HG03521 (cell line): Measurements from ENCODE around the gene NPAS3.

Experiments
- ATAC-seq: cut with Tn5 transposase; IDR thresholded peaks from one replicate; pipeline ENCODE4 v1.9.1; 2021; ENCODE audit warnings: mild to moderate bottlenecking, moderate library complexity; ENCODE audit not compliant: unreplicated experiment

NPAS3 gene

GRCh38 chr14:33420051-33420627 lies 481.5 kb downstream of the NPAS3 start:
- no peak for ATAC-seq

GRCh38 chr14:33430414-33431035 lies 491.8 kb downstream of the NPAS3 start:
- ATAC-seq = no peak

DNA sequence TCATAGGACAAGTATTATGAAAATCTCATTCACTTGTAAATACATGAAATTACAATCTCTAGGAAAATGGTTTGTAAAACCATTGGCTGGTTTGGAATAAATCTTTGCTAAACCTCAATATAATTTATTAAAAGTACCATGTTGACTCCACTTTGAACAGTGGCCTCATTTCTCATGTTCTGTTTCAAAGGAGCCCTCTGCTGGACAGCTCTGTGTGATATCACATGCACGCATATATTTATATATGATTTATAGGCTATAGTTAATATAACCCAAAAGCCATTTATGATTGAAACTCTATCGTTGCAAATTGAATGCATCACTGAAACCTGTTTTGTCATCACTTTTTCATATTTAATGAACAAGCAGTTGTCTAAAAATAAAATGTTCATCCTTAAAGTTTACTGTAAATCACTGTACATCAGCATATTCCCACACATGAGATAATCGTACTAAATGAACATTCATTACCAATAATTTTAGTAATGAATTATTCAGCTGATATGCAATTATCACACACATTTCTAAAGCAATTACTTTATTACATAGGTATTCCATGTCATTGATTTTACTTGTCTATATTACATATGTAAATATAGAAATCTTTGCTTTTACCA lies 493.8 kb downstream of the NPAS3 start:
- no peak for ATAC-seq

- ATAC-seq = no peak
Observed at GRCh38 chr14:33433396-33433795, 494.7 kb downstream of the NPAS3 start.

DNA sequence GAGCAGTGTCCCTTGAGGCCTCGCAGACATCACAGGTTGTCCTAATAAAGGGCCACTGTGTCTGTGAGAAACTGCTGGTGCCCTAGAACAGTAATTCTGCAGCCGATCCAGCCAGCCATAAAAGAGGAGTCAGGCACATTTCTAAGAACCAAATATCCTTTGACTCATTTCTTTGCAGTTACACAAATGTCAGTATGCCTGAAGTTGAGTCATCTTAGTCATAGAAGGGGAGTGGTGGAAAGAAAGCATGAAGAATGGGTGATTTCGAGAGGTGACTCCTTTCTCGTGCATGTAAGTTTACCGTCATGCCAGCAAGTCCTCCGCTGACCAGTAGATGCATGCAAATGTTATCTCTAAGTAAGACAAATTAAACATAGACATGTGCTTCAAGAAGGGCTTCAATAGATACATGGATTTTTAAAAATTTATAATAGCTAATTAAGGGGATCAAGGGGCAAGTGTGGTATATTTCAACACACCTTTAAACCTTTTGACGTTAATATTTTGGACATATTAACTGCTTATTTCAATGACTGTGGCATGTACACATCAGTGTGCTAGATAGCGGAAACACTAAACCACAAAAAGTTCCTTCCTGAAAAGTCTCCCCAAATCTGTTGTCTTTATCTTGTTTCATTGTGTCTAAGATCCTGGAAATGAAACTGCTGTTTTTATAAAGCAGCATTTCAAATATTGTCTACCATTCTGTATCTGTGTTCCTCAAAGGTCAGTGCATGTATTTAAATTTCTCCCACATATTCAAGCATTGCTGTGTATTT lies 497.4 kb downstream of the NPAS3 start:
- ATAC-seq = no peak

- ATAC-seq = no peak
Observed at GRCh38 chr14:33441633-33442032, 503.0 kb downstream of the NPAS3 start.

DNA sequence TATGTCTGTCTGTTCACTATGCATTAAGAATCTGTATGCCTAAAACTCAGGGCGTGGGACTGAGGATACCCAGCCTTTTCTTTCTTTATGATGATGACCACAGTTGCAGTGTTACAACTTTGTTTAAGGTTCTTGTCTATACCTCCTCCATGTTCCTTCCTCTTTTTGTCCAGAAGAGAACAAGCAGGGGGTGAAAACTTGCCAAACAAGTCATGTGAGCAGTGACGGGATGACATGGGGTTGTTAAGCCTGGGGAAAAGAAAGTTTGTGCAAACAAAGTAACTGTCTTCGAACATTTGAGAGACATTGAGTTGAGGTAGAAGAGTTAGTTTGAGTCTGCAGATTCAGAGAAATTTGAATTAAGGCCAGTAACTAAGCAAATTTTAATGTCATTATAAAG lies 505.5 kb downstream of the NPAS3 start:
- ATAC-seq = no peak

GRCh38 chr14:33449268-33449667 lies 510.6 kb downstream of the NPAS3 start:
- ATAC-seq = no peak

DNA sequence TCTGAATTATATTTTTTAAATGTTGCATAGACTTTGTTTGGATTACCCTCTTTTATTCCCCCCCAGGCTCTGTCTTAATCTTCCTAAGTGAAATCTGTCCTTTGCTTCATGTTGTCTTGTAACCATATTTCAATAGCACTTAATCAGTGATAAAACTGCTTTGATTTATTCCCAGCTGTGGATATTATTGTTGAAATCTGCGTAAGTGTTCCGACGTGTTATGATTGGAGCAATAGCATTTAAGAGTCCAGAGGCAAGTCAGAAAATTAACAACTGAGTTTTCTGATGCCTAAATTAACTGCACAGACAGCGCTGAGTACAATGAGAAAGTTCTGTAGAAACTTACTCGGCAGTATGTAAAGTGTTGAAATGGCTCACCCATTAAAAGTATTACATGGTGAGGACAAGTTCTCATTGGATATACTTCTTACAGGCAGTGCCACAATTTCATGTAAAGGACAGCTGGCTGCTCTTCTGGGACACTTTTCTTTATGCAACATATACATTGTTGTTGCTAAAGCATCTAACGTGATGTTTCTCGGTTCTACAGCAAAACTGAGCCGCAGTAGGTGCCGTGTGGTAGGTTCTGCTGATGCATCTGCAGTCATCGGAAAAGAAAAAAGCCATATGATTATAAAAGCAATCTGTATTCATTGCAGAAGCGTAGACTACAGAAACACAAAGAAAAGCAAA lies 511.2 kb downstream of the NPAS3 start:
- no peak for ATAC-seq

DNA sequence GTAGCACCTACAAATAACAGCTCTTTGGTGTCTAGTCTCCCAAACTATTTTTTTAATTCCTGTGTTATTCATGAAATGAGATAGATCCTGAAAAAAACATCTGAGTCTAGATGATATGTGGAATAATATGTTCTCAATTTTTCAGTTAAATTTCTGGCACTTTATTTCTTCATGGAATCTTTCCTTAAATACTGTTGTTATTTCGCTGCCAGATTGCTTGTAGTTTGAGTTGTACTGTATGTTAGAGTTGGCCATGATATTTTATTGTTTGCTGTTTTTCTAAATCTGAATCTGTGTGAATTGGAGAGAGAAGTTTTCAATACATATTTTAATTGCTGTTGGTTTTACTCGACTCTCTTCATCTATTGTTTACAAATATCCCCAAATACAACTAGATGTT lies 511.7 kb downstream of the NPAS3 start:
- ATAC-seq = no peak

- ATAC-seq = no peak
Observed at GRCh38 chr14:33451211-33451610, 512.5 kb downstream of the NPAS3 start.

DNA sequence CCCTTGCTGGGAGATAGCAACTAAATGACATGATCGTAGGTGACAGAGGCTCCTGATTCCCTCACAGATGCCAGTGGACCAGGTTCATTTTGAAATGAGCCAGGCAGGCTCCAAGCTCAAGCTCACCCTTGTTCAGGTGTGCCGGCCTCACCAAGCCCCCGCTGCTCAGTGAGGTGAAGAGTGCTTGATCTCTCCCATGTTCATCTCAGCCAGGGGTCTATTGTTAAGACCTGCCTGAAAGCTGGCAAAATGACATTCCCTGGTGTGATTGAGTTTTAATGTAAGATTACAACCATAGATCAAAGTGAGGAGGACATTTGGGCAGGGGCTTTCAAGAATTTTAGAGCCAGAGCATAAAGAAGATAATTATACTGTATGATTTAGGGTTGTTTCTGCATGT lies 514.3 kb downstream of the NPAS3 start:
- no peak for ATAC-seq

DNA sequence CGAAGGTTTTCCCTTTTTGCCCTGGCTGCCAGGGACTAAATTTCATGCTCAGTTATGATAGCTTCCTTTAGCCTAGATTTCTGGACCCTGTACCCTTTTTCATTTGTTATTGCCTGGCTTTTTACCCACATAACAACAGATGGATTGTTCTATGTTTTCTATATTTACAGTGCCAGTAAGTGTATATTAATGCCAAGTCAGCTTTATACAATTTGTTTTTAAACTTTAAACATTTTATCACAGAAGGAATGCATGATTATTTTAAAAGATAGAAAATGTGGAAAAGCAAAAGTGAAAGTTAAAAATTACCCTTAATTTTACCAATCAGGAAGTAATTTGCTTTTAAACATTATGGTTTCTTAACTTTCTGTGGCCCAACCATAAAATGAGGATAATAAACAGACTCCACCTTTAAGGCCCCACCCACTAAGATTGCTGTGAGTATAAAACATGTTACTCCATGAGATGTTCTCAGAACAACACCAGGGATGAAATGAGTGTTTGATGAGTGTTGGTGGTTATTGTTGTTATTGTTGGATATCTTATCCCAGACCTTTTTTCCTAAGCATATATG lies 515.4 kb downstream of the NPAS3 start:
- ATAC-seq = no peak

DNA sequence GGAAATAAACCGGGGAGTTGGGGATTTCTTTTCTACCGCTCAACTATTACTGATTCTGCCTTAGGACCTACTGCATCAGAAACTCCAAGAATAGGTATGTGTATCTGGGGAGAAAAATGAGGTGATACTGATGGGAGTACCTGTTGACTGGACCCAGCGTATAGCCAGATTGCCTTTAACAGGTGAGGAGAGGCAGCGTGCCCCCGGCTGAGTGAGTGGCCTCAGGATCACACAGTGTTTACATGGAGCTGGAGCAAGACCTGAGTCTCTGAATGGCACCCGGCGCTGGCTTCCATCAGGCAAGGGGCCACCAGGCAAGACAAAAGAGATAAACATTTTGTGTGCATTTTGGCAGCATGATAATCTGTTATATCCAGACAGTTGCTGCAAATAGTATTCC lies 516.0 kb downstream of the NPAS3 start:
- ATAC-seq = no peak

DNA sequence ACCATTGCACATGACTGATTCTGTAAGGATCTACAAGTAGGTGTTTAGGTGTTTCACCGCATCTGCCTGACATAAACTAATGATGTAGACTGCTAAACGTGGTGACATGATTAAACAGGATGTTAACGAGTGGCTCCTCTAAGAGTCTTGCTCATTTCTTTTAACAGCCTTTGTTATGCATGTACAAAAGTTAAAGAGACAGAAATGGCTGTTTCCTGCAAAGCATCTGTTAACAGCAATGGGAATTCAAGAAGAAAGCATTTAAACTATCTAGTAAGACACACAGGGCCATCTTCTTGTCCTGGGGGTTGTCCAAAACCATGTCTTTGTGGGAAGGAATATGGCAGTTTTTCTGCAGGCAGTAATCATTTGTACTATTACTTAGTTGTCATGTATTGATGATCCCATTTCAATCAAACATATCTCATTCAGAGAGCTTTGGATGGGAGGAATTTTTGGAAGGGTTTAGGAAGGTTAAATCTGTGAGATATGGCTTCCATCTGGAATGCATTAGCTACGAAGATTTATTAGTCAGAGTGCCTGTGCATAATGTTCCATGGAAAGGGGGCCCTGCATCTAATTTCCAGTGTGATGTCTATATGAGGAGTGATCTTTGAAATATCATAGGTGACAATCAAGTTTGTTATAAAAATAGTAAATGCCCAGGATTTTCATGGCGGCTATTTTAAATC lies 517.1 kb downstream of the NPAS3 start:
- ATAC-seq = no peak

- no peak for ATAC-seq
Observed at GRCh38 chr14:33457021-33457420, 518.3 kb downstream of the NPAS3 start.

DNA sequence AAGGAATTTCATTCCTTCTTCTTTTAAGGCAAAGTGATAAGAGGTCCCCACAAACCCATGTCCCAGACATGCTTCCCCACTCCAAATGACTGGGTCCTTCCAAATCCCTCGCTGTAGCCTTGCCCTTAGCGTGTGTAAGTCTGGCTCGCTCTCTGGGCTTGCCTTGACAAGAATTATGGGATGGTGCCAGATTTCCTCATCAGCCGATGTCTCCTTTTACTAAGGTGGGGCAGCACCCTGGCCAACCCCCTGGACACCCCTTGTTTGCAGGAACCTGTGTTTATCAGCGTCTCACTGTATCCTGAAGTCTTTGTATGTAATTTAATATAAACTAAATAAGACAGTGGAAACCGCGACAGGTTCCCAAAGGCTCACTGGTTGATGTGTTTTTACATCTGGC lies 518.9 kb downstream of the NPAS3 start:
- no peak for ATAC-seq

DNA sequence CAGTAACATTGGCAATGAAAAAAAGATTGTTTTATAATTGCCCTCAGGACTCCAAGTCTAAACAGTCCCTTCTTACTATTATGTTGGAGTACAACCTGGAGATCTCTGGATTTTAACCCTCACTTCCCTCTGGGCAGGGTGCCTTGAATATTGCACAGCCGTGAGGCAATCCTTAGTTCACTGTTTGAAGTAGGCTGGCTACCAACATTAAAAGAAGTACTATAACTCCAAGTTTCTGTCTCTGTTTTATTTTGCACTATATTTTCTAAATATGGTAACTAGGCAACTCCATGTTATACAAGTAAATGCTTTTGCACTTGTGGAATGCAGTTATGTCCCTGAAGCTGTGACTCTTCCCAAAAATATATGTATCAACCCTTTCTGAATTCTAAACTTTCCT lies 521.5 kb downstream of the NPAS3 start:
- no peak for ATAC-seq

GRCh38 chr14:33461036-33461435 lies 522.4 kb downstream of the NPAS3 start:
- ATAC-seq = no peak

- ATAC-seq = no peak
Observed at GRCh38 chr14:33463731-33464130, 525.1 kb downstream of the NPAS3 start.
